GM18498 (cell line): ENCODE data around the gene PNPLA7.

Experiments
- ATAC-seq: cut with Tn5 transposase; IDR thresholded peaks from one replicate; pipeline ENCODE4 v1.9.1; 2021; ENCODE audit warnings: mild to moderate bottlenecking, moderate library complexity; ENCODE audit not compliant: unreplicated experiment

Gene PNPLA7

GRCh38 chr9:137462986-137463930 is 86.9 kb downstream of the PNPLA7 start:
- no peak for ATAC-seq

GRCh38 chr9:137462396-137462985 is 87.7 kb downstream of the PNPLA7 start:
- ATAC-seq, result no peak

GRCh38 chr9:137461663-137462395 is 88.4 kb downstream of the PNPLA7 start:
- ATAC-seq, result no peak

- no peak for ATAC-seq
These were observed 88.9 kb downstream of the PNPLA7 start for GRCh38 chr9:137461316-137461662.

- no peak for ATAC-seq
These were observed 89.6 kb downstream of the PNPLA7 start for GRCh38 chr9:137460363-137461315.

GRCh38 chr9:137459601-137460362 is 90.4 kb downstream of the PNPLA7 start:
- ATAC-seq, result no peak

- peak; percentile 85 for ATAC-seq
These were observed 91.0 kb downstream of the PNPLA7 start, which contains the start of gene NSMF for GRCh38 chr9:137459152-137459600. TSS of gene NSMF (minus strand) at chr9:137459334. CDS start at chr9:137459102, 232 bp downstream.

GRCh38 chr9:137458194-137459151 is 91.7 kb downstream of the PNPLA7 start:
- no peak for ATAC-seq

- no peak for ATAC-seq
These were observed 92.6 kb downstream of the PNPLA7 start for GRCh38 chr9:137457406-137458193.

GRCh38 chr9:137456864-137457405 is 93.3 kb downstream of the PNPLA7 start:
- no peak for ATAC-seq

GRCh38 chr9:137456061-137456863 is 93.9 kb downstream of the PNPLA7 start:
- ATAC-seq, result no peak

- ATAC-seq, result no peak
These were observed 94.7 kb downstream of the PNPLA7 start for GRCh38 chr9:137455359-137455991.

GRCh38 chr9:137454597-137455358 is 95.4 kb downstream of the PNPLA7 start:
- ATAC-seq, result no peak

GRCh38 chr9:137454145-137454596 is 96.0 kb downstream of the PNPLA7 start:
- ATAC-seq, result peak; percentile 34

- ATAC-seq, result peak; percentile 57
These were observed 96.5 kb downstream of the PNPLA7 start for GRCh38 chr9:137453643-137454081.
